Liver (tissue), 3 donors: Measurements from ENCODE around the gene CCDC178.

Experiments used
- FOXA1 ChIP-seq: IDR thresholded peaks from 2 replicates; pipeline ENCODE4 v1.6.1; 2016; ENCODE audit warnings: antibody characterized with exemption
- FOXA2 ChIP-seq: IDR thresholded peaks from 2 replicates; pipeline ENCODE4 v1.6.1; 2016; ENCODE audit warnings: antibody characterized with exemption
- JUND ChIP-seq, 2 donors: IDR thresholded peaks; 2 replicates each; pipeline ENCODE4 v1.6.1; 2016; ENCODE audit warnings: antibody characterized with exemption in 2 of 2
- RAD21 ChIP-seq, 2 donors: IDR thresholded peaks; 2 replicates each; pipeline ENCODE4 v1.6.1; 2016; ENCODE audit warnings: antibody characterized with exemption in 2 of 2, mild to moderate bottlenecking in 2 of 2
- YY1 ChIP-seq: IDR thresholded peaks from 2 replicates; pipeline ENCODE4 v1.6.1; 2016; ENCODE audit warnings: antibody characterized with exemption, mild to moderate bottlenecking
- TF ChIP-seq, protein P1 (sequence below): fragments of 150-350 bp; IDR thresholded peaks from 2 replicates; pipeline ENCODE4 v1.5.1; 2017; ENCODE audit warnings: improper control_type of control experiment, low read depth, low read length; ENCODE audit not compliant: missing input control
- TF ChIP-seq, protein P2 (sequence below): IDR thresholded peaks from 2 replicates; pipeline ENCODE4 v1.6.1; 2016; ENCODE audit warnings: antibody characterized with exemption
- TF ChIP-seq, protein P3 (sequence below): IDR thresholded peaks from 2 replicates; pipeline ENCODE4 v1.6.1; 2016; ENCODE audit warnings: antibody characterized with exemption
- TF ChIP-seq, protein P4 (sequence below): IDR thresholded peaks from 2 replicates; pipeline ENCODE4 v1.6.1; 2016; ENCODE audit warnings: antibody characterized with exemption
- TF ChIP-seq, protein P5 (sequence below): IDR thresholded peaks from 2 replicates; pipeline ENCODE4 v1.6.1; 2016; ENCODE audit warnings: antibody characterized with exemption, mild to moderate bottlenecking
- donor health status: healthy.
- donor health status: healthy.

- TF ChIP-seq, protein P1, sequence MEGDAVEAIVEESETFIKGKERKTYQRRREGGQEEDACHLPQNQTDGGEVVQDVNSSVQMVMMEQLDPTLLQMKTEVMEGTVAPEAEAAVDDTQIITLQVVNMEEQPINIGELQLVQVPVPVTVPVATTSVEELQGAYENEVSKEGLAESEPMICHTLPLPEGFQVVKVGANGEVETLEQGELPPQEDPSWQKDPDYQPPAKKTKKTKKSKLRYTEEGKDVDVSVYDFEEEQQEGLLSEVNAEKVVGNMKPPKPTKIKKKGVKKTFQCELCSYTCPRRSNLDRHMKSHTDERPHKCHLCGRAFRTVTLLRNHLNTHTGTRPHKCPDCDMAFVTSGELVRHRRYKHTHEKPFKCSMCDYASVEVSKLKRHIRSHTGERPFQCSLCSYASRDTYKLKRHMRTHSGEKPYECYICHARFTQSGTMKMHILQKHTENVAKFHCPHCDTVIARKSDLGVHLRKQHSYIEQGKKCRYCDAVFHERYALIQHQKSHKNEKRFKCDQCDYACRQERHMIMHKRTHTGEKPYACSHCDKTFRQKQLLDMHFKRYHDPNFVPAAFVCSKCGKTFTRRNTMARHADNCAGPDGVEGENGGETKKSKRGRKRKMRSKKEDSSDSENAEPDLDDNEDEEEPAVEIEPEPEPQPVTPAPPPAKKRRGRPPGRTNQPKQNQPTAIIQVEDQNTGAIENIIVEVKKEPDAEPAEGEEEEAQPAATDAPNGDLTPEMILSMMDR = no peak
- no peak for TF ChIP-seq FOXA1
- no peak for TF ChIP-seq YY1
- TF ChIP-seq, protein P2, sequence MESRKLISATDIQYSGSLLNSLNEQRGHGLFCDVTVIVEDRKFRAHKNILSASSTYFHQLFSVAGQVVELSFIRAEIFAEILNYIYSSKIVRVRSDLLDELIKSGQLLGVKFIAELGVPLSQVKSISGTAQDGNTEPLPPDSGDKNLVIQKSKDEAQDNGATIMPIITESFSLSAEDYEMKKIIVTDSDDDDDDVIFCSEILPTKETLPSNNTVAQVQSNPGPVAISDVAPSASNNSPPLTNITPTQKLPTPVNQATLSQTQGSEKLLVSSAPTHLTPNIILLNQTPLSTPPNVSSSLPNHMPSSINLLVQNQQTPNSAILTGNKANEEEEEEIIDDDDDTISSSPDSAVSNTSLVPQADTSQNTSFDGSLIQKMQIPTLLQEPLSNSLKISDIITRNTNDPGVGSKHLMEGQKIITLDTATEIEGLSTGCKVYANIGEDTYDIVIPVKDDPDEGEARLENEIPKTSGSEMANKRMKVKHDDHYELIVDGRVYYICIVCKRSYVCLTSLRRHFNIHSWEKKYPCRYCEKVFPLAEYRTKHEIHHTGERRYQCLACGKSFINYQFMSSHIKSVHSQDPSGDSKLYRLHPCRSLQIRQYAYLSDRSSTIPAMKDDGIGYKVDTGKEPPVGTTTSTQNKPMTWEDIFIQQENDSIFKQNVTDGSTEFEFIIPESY = no peak
- TF ChIP-seq, protein P3, sequence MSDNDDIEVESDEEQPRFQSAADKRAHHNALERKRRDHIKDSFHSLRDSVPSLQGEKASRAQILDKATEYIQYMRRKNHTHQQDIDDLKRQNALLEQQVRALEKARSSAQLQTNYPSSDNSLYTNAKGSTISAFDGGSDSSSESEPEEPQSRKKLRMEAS = no peak
- no peak for TF ChIP-seq RAD21 (IDR thresholded peaks at IDR 0.05)
- TF ChIP-seq JUND (IDR thresholded peaks at IDR 0.05) = no peak
- TF ChIP-seq, protein P4, sequence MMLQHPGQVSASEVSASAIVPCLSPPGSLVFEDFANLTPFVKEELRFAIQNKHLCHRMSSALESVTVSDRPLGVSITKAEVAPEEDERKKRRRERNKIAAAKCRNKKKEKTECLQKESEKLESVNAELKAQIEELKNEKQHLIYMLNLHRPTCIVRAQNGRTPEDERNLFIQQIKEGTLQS = no peak
- TF ChIP-seq, protein P5, sequence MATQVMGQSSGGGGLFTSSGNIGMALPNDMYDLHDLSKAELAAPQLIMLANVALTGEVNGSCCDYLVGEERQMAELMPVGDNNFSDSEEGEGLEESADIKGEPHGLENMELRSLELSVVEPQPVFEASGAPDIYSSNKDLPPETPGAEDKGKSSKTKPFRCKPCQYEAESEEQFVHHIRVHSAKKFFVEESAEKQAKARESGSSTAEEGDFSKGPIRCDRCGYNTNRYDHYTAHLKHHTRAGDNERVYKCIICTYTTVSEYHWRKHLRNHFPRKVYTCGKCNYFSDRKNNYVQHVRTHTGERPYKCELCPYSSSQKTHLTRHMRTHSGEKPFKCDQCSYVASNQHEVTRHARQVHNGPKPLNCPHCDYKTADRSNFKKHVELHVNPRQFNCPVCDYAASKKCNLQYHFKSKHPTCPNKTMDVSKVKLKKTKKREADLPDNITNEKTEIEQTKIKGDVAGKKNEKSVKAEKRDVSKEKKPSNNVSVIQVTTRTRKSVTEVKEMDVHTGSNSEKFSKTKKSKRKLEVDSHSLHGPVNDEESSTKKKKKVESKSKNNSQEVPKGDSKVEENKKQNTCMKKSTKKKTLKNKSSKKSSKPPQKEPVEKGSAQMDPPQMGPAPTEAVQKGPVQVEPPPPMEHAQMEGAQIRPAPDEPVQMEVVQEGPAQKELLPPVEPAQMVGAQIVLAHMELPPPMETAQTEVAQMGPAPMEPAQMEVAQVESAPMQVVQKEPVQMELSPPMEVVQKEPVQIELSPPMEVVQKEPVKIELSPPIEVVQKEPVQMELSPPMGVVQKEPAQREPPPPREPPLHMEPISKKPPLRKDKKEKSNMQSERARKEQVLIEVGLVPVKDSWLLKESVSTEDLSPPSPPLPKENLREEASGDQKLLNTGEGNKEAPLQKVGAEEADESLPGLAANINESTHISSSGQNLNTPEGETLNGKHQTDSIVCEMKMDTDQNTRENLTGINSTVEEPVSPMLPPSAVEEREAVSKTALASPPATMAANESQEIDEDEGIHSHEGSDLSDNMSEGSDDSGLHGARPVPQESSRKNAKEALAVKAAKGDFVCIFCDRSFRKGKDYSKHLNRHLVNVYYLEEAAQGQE = no peak
- no peak for TF ChIP-seq FOXA2
Measured at GRCh38 chr18:33034212-33034611, 406.3 kb downstream of the CCDC178 start.
